ENCODE measurements around the gene SLC6A6.

DNA sequence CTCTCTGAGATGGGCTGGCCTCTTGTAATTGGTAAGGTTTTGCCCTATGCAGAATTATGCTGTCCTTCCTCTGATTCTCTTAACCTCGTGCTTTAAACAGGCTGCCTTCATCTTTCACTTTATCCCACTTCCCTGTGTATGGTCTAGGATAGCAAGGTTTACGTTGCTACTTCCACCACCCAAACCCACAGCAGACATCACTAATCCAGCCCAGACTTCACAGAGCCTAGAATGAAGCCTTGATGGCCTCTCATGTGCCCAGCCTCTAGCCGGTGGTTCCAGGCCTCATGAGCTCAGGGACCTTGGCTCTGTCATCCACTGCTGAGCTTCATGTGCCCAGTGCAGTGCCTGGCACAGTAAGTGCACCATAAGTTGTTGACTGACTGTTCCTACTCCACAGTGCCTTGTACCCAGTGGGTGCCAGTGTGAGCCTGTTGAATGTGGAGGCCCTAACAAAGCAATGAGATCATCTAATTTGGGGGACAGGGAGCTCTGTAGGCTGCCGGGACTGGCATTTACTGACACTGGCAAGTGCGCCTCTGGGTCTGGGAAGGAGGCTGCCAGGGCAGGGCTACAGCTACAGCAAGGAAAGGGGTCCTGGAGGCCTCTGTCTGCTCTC is 12.5 kb downstream of the SLC6A6 start:
- TF ChIP-seq, protein P1, sequence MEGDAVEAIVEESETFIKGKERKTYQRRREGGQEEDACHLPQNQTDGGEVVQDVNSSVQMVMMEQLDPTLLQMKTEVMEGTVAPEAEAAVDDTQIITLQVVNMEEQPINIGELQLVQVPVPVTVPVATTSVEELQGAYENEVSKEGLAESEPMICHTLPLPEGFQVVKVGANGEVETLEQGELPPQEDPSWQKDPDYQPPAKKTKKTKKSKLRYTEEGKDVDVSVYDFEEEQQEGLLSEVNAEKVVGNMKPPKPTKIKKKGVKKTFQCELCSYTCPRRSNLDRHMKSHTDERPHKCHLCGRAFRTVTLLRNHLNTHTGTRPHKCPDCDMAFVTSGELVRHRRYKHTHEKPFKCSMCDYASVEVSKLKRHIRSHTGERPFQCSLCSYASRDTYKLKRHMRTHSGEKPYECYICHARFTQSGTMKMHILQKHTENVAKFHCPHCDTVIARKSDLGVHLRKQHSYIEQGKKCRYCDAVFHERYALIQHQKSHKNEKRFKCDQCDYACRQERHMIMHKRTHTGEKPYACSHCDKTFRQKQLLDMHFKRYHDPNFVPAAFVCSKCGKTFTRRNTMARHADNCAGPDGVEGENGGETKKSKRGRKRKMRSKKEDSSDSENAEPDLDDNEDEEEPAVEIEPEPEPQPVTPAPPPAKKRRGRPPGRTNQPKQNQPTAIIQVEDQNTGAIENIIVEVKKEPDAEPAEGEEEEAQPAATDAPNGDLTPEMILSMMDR (IDR thresholded peaks at IDR 0.05 in 2 of 3, conservative IDR thresholded peaks at IDR 0.05 in 1 of 3; ENCODE audit: control insufficient read depth in 2 of 3, extremely low read depth in 1 of 3, insufficient read depth in 1 of 3, low read depth in 3 of 3, low read length in 3 of 3): no peak
- TF ChIP-seq MXI1 (IDR thresholded peaks at IDR 0.05; ENCODE audit: low read depth, low read length): no peak
- TF ChIP-seq, protein P2, sequence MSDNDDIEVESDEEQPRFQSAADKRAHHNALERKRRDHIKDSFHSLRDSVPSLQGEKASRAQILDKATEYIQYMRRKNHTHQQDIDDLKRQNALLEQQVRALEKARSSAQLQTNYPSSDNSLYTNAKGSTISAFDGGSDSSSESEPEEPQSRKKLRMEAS (IDR thresholded peaks at IDR 0.05; ENCODE audit: low read depth, low read length): no peak
- no peak for TF ChIP-seq RELA (IDR thresholded peaks at IDR 0.05; ENCODE audit: borderline replicate concordance, partially characterized antibody)
- no peak for TF ChIP-seq BHLHE40 (IDR thresholded peaks at IDR 0.05; ENCODE audit: borderline replicate concordance in 1 of 2, low read depth in 2 of 2, low read length in 1 of 2)
- TF ChIP-seq SUZ12 (IDR thresholded peaks at IDR 0.05; ENCODE audit: unreplicated experiment): no peak
- no peak for TF ChIP-seq TCF3 (IDR thresholded peaks at IDR 0.05; ENCODE audit: borderline replicate concordance, insufficient read depth, low read depth, low read length)
- no peak for TF ChIP-seq MEF2A (IDR thresholded peaks at IDR 0.05; ENCODE audit: insufficient read depth, low read depth, low read length)
- TF ChIP-seq, protein P3, sequence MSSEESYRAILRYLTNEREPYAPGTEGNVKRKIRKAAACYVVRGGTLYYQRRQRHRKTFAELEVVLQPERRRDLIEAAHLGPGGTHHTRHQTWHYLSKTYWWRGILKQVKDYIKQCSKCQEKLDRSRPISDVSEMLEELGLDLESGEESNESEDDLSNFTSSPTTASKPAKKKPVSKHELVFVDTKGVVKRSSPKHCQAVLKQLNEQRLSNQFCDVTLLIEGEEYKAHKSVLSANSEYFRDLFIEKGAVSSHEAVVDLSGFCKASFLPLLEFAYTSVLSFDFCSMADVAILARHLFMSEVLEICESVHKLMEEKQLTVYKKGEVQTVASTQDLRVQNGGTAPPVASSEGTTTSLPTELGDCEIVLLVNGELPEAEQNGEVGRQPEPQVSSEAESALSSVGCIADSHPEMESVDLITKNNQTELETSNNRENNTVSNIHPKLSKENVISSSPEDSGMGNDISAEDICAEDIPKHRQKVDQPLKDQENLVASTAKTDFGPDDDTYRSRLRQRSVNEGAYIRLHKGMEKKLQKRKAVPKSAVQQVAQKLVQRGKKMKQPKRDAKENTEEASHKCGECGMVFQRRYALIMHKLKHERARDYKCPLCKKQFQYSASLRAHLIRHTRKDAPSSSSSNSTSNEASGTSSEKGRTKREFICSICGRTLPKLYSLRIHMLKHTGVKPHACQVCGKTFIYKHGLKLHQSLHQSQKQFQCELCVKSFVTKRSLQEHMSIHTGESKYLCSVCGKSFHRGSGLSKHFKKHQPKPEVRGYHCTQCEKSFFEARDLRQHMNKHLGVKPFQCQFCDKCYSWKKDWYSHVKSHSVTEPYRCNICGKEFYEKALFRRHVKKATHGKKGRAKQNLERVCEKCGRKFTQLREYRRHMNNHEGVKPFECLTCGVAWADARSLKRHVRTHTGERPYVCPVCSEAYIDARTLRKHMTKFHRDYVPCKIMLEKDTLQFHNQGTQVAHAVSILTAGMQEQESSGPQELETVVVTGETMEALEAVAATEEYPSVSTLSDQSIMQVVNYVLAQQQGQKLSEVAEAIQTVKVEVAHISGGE (CRISPR knock-in tag; IDR thresholded peaks at IDR 0.05): no peak
- TF ChIP-seq, protein P4, sequence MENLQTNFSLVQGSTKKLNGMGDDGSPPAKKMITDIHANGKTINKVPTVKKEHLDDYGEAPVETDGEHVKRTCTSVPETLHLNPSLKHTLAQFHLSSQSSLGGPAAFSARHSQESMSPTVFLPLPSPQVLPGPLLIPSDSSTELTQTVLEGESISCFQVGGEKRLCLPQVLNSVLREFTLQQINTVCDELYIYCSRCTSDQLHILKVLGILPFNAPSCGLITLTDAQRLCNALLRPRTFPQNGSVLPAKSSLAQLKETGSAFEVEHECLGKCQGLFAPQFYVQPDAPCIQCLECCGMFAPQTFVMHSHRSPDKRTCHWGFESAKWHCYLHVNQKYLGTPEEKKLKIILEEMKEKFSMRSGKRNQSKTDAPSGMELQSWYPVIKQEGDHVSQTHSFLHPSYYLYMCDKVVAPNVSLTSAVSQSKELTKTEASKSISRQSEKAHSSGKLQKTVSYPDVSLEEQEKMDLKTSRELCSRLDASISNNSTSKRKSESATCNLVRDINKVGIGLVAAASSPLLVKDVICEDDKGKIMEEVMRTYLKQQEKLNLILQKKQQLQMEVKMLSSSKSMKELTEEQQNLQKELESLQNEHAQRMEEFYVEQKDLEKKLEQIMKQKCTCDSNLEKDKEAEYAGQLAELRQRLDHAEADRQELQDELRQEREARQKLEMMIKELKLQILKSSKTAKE (IDR thresholded peaks at IDR 0.05; ENCODE audit: low read depth, poor library complexity, severe bottlenecking): no peak
- no peak for TF ChIP-seq RCOR1 (conservative IDR thresholded peaks at IDR 0.05; ENCODE audit: low read depth, low read length)
- TF ChIP-seq NFXL1 (IDR thresholded peaks at IDR 0.05; ENCODE audit: borderline replicate concordance): no peak

Measured in GM12878 (cell line).